ENCODE measurements around the gene F5.

The F5 gene

GRCh38 chr1:169478094-169478672, 108.1 kb downstream of the F5 start:
- DNase-seq (ENCODE audit: low spot score) = no peak

GRCh38 chr1:169475806-169476387, 110.4 kb downstream of the F5 start:
- DNase-seq (ENCODE audit: low spot score) = no peak

- DNase-seq (ENCODE audit: low spot score) = no peak
Observed at GRCh38 chr1:169474302-169474995, 111.8 kb downstream of the F5 start.

- DNase-seq (ENCODE audit: low spot score) = no peak
Observed at GRCh38 chr1:169473347-169473746, 112.9 kb downstream of the F5 start.

DNA sequence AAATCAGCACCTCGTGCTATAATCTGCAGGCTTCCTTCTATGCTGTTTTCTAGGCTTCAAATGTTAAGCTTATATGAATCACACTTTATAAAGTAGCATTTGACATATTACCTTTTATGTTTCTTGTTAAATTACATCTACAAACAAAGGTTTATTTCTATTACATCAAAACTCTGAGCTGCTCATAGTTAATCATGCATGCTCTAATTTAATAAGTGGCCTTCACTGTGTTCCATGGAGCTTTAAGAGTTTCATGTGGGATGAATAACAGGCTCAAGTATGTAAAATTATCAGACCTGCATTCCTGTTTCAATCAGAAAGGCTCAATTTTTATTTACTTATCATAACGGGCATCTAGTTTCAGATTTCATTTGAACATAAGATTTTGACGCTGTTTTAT, 113.5 kb downstream of the F5 start:
- DNase-seq (ENCODE audit: low spot score) = no peak

- DNase-seq (ENCODE audit: low spot score) = no peak
Observed at GRCh38 chr1:169468982-169469381, 117.3 kb downstream of the F5 start.

DNA sequence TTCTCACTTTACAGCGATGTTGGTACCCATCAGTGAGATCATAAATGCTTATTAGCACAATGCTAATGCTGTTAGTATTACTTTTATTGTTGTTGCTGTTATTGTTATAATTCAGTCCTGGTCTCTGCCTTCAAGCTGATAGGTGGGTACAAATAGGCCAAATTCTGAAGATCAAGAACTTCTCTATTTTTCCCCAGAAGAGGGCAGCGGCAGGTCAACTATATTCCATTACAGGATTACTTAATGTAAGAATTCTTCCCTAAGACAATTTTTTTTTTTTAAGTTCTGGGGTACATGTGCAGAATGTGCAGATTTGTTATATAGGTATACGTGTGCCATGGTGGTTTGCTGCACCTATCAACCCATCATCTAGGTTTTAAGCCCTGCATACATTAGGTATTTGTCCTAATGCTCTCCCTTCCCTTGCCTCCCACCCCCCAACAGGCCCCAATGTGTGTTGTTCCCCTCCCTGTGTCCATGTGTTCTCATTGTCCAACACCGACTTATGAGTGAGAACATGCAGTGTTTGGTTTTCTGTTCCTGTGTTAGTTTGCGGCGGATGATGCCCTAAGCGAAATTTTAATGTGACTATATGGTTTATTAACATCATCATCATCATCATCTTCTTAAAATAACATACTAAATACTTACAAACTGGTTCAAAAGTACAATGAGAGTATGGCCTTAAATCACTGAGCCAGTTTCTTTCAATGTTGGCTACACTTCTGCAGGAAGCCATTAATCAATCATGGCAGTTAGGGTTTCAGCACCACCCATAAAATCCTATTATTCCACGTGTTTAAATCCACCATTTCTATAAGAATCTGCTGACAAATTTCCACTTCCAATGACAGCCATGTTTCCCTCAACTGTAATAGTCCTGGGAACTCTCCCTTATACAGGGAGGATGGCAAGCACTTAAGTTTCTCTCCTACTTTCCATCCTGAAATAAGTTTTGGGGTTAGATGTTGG, 119.7 kb downstream of the F5 start:
- peak; percentile 43 for DNase-seq (ENCODE audit: low spot score)

GRCh38 chr1:169465281-169465680, 121.0 kb downstream of the F5 start:
- DNase-seq (ENCODE audit: low spot score) = no peak
